Fibroblast of lung (primary cell): ENCODE measurements around the gene CPA1. TPM values are rescaled to one million over a fixed set of nuclear protein-coding genes. Genes with fewer than 3 reads are reported as not detected.

Experiments used
- DNase-seq, 2 donors: peaks; one replicate each; pipeline versions ENCODE4 v3.0.0 to v3.0.0-alpha.2; 2010; ENCODE audit warnings: low read depth in 2 of 2
- H2AFZ ChIP-seq: 2 replicates; pipeline ENCODE4 v1.5.1; 2012; ENCODE audit warnings: low read length, control low read depth, inconsistent platforms
- H3K27ac ChIP-seq: 2 replicates; pipeline ENCODE4 v1.5.1; 2011; ENCODE audit warnings: low read length, control low read depth; ENCODE audit not compliant: insufficient read depth
- H3K27me3 ChIP-seq: 2 replicates; pipeline ENCODE4 v1.5.1; 2011; ENCODE audit warnings: mild to moderate bottlenecking, low read length; ENCODE audit not compliant: control insufficient read depth, insufficient read depth
- H3K36me3 ChIP-seq: 2 replicates; pipeline ENCODE4 v1.5.1; 2011; ENCODE audit warnings: low read length; ENCODE audit not compliant: control insufficient read depth, insufficient read depth
- H3K4me1 ChIP-seq: 2 replicates; pipeline ENCODE4 v1.5.1; 2011; ENCODE audit warnings: low read length; ENCODE audit not compliant: control insufficient read depth, insufficient read depth; ENCODE audit errors: extremely low read depth
- H3K4me2 ChIP-seq: 2 replicates; pipeline ENCODE4 v1.5.1; 2011; ENCODE audit warnings: low read length, control low read depth; ENCODE audit not compliant: insufficient read depth; ENCODE audit errors: extremely low read depth
- H3K4me3 ChIP-seq, 4 experiments: fragments of 200-600 bp in 1 of 4; sonication (generic) in 1 of 4; replicated peaks in 1 of 4; 2 replicates each; pipeline ENCODE4 v1.5.1; 2011 to 2016; ENCODE audit warnings: low read length in 4 of 4, low read depth in 3 of 4, mild to moderate bottlenecking in 3 of 4, control low read depth in 2 of 4, inconsistent platforms in 1 of 4, mixed read lengths in 1 of 4; ENCODE audit not compliant: insufficient read depth in 1 of 4; ENCODE audit errors: control extremely low read depth in 1 of 4
- H3K79me2 ChIP-seq: 2 replicates; pipeline ENCODE4 v1.5.1; 2012; ENCODE audit warnings: mild to moderate bottlenecking, low read length, inconsistent platforms; ENCODE audit not compliant: control insufficient read depth, insufficient read depth
- H3K9ac ChIP-seq: 2 replicates; pipeline ENCODE4 v1.5.1; 2011; ENCODE audit warnings: mild to moderate bottlenecking, low read length, control low read depth; ENCODE audit not compliant: insufficient read depth
- H3K9me3 ChIP-seq: 2 replicates; pipeline ENCODE4 v1.5.1; 2012; ENCODE audit warnings: low read depth, low read length; ENCODE audit not compliant: control insufficient read depth, insufficient read depth
- H4K20me1 ChIP-seq: 2 replicates; pipeline ENCODE4 v1.5.1; 2011; ENCODE audit warnings: low read length; ENCODE audit not compliant: control insufficient read depth, insufficient read depth; ENCODE audit errors: extremely low read depth
- EZH2 ChIP-seq: IDR thresholded peaks from 2 replicates; pipeline ENCODE4 v1.5.1; 2012; ENCODE audit warnings: low read length, control low read depth, mild to moderate bottlenecking; ENCODE audit errors: missing control alignments
- polyA plus RNA-seq, 2 donors: library from polyadenylated mRNA; depleted of rRNA in 1 of 2; stranded (reverse) in 1 of 2; unstranded in 1 of 2; fragments of >200 nt; gene quantifications; 2 replicates each; pipeline ENCODE4 v1.2.1, GENCODE V29; 2011 to 2012; ENCODE audit warnings: missing spikeins in 1 of 2
- total RNA-seq: library from RNA; depleted of rRNA; stranded (reverse); fragments of >200 nt; gene quantifications from 2 replicates; pipeline ENCODE4 v1.2.1, GENCODE V29; 2014
- TF ChIP-seq, protein P1 (sequence below), 2 donors: IDR thresholded peaks in 1 of 2; conservative IDR thresholded peaks in 1 of 2; 1 replicate in 1 of 2; 2 replicates in 1 of 2; pipeline ENCODE4 v1.5.1; 2011 to 2012; ENCODE audit warnings: low read length in 2 of 2, control low read depth in 1 of 2, inconsistent platforms in 1 of 2, low read depth in 1 of 2, mild to moderate bottlenecking in 1 of 2

CPA1 gene
- total and polyA plus RNA-seq, 2 donors (not counting 1 experiment from before 2014, with no cell fraction given) = under 0.01 to 0.12 TPM

DNA sequence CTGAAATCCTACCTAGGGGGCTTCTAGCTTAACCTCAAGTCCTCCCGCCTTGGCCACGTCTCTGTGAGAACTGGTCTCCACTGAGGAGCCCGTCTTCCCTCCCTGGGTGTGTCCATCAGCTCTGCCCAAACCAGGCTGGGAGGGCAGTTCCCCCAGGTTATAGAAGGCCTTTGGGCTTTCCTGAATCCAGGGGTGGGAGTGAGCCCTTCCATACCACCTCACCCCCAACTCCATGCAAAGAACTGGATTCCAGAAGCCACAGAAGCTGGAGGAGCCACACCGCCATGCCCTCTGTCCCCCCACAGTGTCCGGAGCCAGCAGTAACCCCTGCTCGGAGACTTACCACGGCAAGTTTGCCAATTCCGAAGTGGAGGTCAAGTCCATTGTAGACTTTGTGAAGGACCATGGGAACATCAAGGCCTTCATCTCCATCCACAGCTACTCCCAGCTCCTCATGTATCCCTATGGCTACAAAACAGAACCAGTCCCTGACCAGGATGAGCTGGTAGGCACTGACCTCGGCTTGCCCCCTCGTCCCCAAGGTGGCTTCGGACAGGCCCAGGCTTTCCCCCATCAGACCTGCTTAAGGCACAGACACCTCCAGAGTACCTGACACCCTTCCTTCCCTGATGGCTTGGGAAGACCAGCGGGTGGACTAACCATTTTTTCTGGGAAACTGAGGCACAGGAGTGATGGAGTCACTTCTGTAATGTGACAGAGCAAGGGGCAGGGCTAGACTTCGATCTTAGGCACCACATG lies 4.7 kb downstream of the CPA1 start:
- no peaks in the 10 kb centered on the region for H3K36me3 ChIP-seq
- H4K20me1 ChIP-seq = no peaks in the 10 kb centered on the region
- no peak overlapping the region for H3K4me2 ChIP-seq
- no peak overlapping the region for H3K9ac ChIP-seq
- no peak overlapping the region for H3K27ac ChIP-seq
- H3K27me3 ChIP-seq = no peaks in the 10 kb centered on the region
- H2AFZ ChIP-seq = no peak overlapping the region
- no peak for DNase-seq
- TF ChIP-seq, protein P1, sequence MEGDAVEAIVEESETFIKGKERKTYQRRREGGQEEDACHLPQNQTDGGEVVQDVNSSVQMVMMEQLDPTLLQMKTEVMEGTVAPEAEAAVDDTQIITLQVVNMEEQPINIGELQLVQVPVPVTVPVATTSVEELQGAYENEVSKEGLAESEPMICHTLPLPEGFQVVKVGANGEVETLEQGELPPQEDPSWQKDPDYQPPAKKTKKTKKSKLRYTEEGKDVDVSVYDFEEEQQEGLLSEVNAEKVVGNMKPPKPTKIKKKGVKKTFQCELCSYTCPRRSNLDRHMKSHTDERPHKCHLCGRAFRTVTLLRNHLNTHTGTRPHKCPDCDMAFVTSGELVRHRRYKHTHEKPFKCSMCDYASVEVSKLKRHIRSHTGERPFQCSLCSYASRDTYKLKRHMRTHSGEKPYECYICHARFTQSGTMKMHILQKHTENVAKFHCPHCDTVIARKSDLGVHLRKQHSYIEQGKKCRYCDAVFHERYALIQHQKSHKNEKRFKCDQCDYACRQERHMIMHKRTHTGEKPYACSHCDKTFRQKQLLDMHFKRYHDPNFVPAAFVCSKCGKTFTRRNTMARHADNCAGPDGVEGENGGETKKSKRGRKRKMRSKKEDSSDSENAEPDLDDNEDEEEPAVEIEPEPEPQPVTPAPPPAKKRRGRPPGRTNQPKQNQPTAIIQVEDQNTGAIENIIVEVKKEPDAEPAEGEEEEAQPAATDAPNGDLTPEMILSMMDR (conservative IDR thresholded peaks at IDR 0.05 in 1 of 2, IDR thresholded peaks at IDR 0.05 in 1 of 2; ENCODE audit: low read depth in 1 of 2, low read length in 2 of 2) = no peak
- TF ChIP-seq EZH2 = no peak
- no peak overlapping the region for H3K4me3 ChIP-seq
- no peaks in the 10 kb centered on the region for H3K9me3 ChIP-seq
- H3K4me1 ChIP-seq = no peaks in the 10 kb centered on the region
- H3K79me2 ChIP-seq = no peaks in the 10 kb centered on the region

DNA sequence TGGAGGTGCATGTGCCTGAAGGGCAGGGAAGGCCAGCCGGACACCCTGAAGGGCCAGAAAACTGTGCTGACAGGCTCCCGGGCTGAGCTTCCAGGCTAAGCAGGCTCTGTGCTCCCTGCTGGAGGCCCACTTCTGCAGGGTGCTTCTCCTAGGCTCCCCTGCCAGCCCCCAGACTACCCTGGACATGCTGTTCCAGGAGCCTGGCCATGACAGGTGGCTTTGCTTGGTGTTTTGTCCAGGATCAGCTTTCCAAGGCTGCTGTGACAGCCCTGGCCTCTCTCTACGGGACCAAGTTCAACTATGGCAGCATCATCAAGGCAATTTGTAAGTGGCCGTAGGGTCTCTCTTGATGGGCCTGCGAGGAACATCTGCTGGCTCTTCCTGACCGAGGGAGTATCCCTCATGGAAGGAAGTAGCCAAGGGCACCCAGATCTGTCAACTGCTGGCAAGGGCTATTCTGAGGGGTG lies 5.3 kb downstream of the CPA1 start:
- no peaks in the 10 kb centered on the region for H3K27me3 ChIP-seq
- no peak overlapping the region for H3K27ac ChIP-seq
- H3K4me1 ChIP-seq = no peaks in the 10 kb centered on the region
- no peak overlapping the region for H2AFZ ChIP-seq
- no peaks in the 10 kb centered on the region for H4K20me1 ChIP-seq
- no peak for DNase-seq
- H3K4me2 ChIP-seq = no peak overlapping the region
- no peak overlapping the region for H3K4me3 ChIP-seq
- no peaks in the 10 kb centered on the region for H3K79me2 ChIP-seq
- H3K9ac ChIP-seq = no peak overlapping the region
- no peaks in the 10 kb centered on the region for H3K9me3 ChIP-seq
- no peak for TF ChIP-seq EZH2
- TF ChIP-seq, protein P1 (conservative IDR thresholded peaks at IDR 0.05 in 1 of 2, IDR thresholded peaks at IDR 0.05 in 1 of 2; ENCODE audit: low read depth in 1 of 2, low read length in 2 of 2) = no peak
- H3K36me3 ChIP-seq = no peaks in the 10 kb centered on the region

DNA sequence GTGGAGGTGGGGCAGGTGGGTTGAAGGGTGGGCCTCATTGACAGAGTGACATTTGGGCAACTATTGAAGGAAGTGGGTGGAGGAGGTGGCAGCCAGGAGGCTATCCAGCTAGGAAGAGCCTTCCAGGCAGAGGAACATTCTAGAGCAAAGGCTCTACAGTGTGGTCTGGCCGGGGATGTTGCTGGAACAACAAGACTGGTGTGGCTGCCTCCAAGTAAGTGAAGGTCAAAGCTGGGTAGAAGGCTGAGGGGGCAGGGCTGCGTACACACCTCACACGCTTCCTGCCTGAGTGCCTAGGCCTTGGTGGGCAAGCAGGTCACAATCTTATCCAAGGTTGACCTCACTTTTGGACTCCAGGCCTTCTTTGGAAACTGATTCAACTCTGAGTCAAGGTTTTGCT lies 6.6 kb downstream of the CPA1 start:
- H3K4me3 ChIP-seq = no peak overlapping the region
- no peak overlapping the region for H3K27ac ChIP-seq
- DNase-seq = no peak
- no peak overlapping the region for H3K4me2 ChIP-seq
- H3K4me1 ChIP-seq = peaks cover under 1% of the 10 kb centered on the region
- no peak overlapping the region for H2AFZ ChIP-seq
- no peaks in the 10 kb centered on the region for H4K20me1 ChIP-seq
- H3K9me3 ChIP-seq = no peaks in the 10 kb centered on the region
- no peak overlapping the region for H3K9ac ChIP-seq
- H3K79me2 ChIP-seq = no peaks in the 10 kb centered on the region
- TF ChIP-seq, protein P1 (conservative IDR thresholded peaks at IDR 0.05 in 1 of 2, IDR thresholded peaks at IDR 0.05 in 1 of 2; ENCODE audit: low read depth in 1 of 2, low read length in 2 of 2) = no peak
- no peak for TF ChIP-seq EZH2
- no peaks in the 10 kb centered on the region for H3K27me3 ChIP-seq
- H3K36me3 ChIP-seq = no peaks in the 10 kb centered on the region
